HepG2 (cell line): ENCODE results near the gene ZMPSTE24. TPM values are rescaled to one million over a fixed set of nuclear protein-coding genes. Genes with fewer than 3 reads are reported as not detected.

Source experiments
- ARNT2 ChIP-seq: sonication (generic); formaldehyde crosslinking; IDR thresholded peaks from 2 replicates; pipeline ENCODE4 v1.8.0; 2022; ENCODE audit warnings: mild to moderate bottlenecking, low read depth, missing genetic modification reagents, moderate library complexity
- FOXA1 ChIP-seq, 2 experiments: fragments of 450-650 bp in 1 of 2; sonication (generic) in 1 of 2; formaldehyde crosslinking in 1 of 2; IDR thresholded peaks; 2 replicates each; pipeline versions ENCODE4 v1.4.0 to v1.6.1; 2016 to 2020; ENCODE audit warnings: missing genetic modification reagents in 1 of 2
- KLF6 ChIP-seq: IDR thresholded peaks from 2 replicates; pipeline ENCODE4 v1.8.0; 2016; ENCODE audit warnings: missing biosample characterization, missing genetic modification reagents
- MIXL1 ChIP-seq: IDR thresholded peaks from 2 replicates; pipeline ENCODE4 v1.6.1; 2016
- NFKB2 ChIP-seq: sonication (generic); formaldehyde crosslinking; IDR thresholded peaks from 2 replicates; pipeline ENCODE4 v1.4.0; 2020; ENCODE audit warnings: missing genetic modification reagents, borderline replicate concordance
- PAF1 ChIP-seq: IDR thresholded peaks from 2 replicates; pipeline ENCODE4 v1.6.1; 2016; ENCODE audit warnings: missing genetic modification reagents, missing compliant biosample characterization
- RAD51 ChIP-seq: fragments of 450-650 bp; IDR thresholded peaks from 2 replicates; pipeline ENCODE4 v1.6.1; 2016; ENCODE audit warnings: borderline replicate concordance
- RFXANK ChIP-seq: IDR thresholded peaks from 2 replicates; pipeline ENCODE4 v1.6.1; 2016
- TEAD2 ChIP-seq: sonication (generic); formaldehyde crosslinking; IDR thresholded peaks from 2 replicates; pipeline ENCODE4 v1.9.0; 2021; ENCODE audit warnings: missing genetic modification reagents
- TOPORS ChIP-seq: sonication (generic); formaldehyde crosslinking; IDR thresholded peaks from 2 replicates; pipeline ENCODE4 v1.8.0; 2023; ENCODE audit warnings: mild to moderate bottlenecking, missing genetic modification reagents
- XBP1 ChIP-seq: sonication (generic); formaldehyde crosslinking; IDR thresholded peaks from 2 replicates; pipeline ENCODE4 v1.5.0; 2020; ENCODE audit warnings: missing genetic modification reagents
- ZNF543 ChIP-seq: sonication (generic); formaldehyde crosslinking; IDR thresholded peaks from 2 replicates; pipeline ENCODE4 v1.4.0; 2020; ENCODE audit warnings: mild to moderate bottlenecking, missing genetic modification reagents
- ZNF552 ChIP-seq: sonication (generic); formaldehyde crosslinking; IDR thresholded peaks from 2 replicates; pipeline ENCODE4 v1.9.0; 2022; ENCODE audit warnings: missing genetic modification reagents, mild to moderate bottlenecking, borderline replicate concordance
- ZNF567 ChIP-seq: sonication (generic); formaldehyde crosslinking; IDR thresholded peaks from 2 replicates; pipeline ENCODE4 v1.8.1; 2023; ENCODE audit warnings: mild to moderate bottlenecking, missing genetic modification reagents, borderline replicate concordance
- ZNF670 ChIP-seq: sonication (generic); formaldehyde crosslinking; IDR thresholded peaks from 2 replicates; pipeline ENCODE4 v1.8.0; 2022; ENCODE audit warnings: mild to moderate bottlenecking, missing genetic modification reagents, borderline replicate concordance
- ZNF777 ChIP-seq: sonication (generic); formaldehyde crosslinking; IDR thresholded peaks from 2 replicates; pipeline ENCODE4 v1.4.0; 2020; ENCODE audit warnings: missing genetic modification reagents
- ZNF782 ChIP-seq: sonication (generic); formaldehyde crosslinking; IDR thresholded peaks from 2 replicates; pipeline ENCODE4 v1.4.0; 2020; ENCODE audit warnings: missing genetic modification reagents, mild to moderate bottlenecking, borderline replicate concordance
- ZSCAN22 ChIP-seq: sonication (generic); formaldehyde crosslinking; IDR thresholded peaks from 2 replicates; pipeline ENCODE4 v1.4.0; 2020; ENCODE audit warnings: mild to moderate bottlenecking, missing genetic modification reagents
- polyA plus RNA-seq, 8 experiments: library from polyadenylated mRNA; depleted of rRNA in 3 of 8; stranded (reverse) in 7 of 8; unstranded in 1 of 8; fragments of >200 nt; fragmentation: Illumina TruSeq in 4 of 8; extraction: Trizol in 4 of 8; gene quantifications; 2 replicates each; pipeline versions ENCODE4 v1.2.1 to v1.2.3, GENCODE V29; 2011 to 2016; ENCODE audit warnings: low read depth in 4 of 8, missing spikeins in 1 of 8, mixed read lengths in 1 of 8; ENCODE audit not compliant: insufficient read depth in 1 of 8
- total RNA-seq, 5 experiments: library from RNA; depleted of rRNA; stranded (reverse); fragments of >200 nt; fragmentation: Illumina TruSeq; extraction: Trizol; gene quantifications; 2 replicates each; pipeline ENCODE4 v1.2.3, GENCODE V29; 2016; ENCODE audit warnings: low read depth in 1 of 5
- TF ChIP-seq, protein P1 (sequence below): sonication (generic); formaldehyde crosslinking; IDR thresholded peaks from 2 replicates; pipeline ENCODE4 v1.8.1; 2023; ENCODE audit warnings: mild to moderate bottlenecking, missing genetic modification reagents
- TF ChIP-seq, protein P2 (sequence below): sonication (generic); formaldehyde crosslinking; IDR thresholded peaks from 2 replicates; pipeline ENCODE4 v1.8.1; 2023; ENCODE audit warnings: mild to moderate bottlenecking, moderate library complexity, missing genetic modification reagents
- TF ChIP-seq, protein P3 (sequence below): sonication (generic); formaldehyde crosslinking; IDR thresholded peaks from 2 replicates; pipeline ENCODE4 v1.4.0; 2020; ENCODE audit warnings: missing genetic modification reagents
- TF ChIP-seq, protein P4 (sequence below): sonication (generic); formaldehyde crosslinking; IDR thresholded peaks from 2 replicates; pipeline ENCODE4 v1.4.0; 2020; ENCODE audit warnings: missing genetic modification reagents
- TF ChIP-seq, protein P5 (sequence below): sonication (generic); formaldehyde crosslinking; conservative IDR thresholded peaks from 2 replicates; pipeline ENCODE4 v1.5.0; 2020; ENCODE audit warnings: missing genetic modification reagents
- TF ChIP-seq, protein P6 (sequence below): sonication (generic); formaldehyde crosslinking; IDR thresholded peaks from 2 replicates; pipeline ENCODE4 v1.4.0; 2020; ENCODE audit warnings: missing genetic modification reagents

Gene ZMPSTE24
- total and polyA plus RNA-seq, 2 of the 13 experiments (the other 11 are each of a cell fraction or from before 2014, with no cell fraction given) = 13.6 to 60.2 TPM

DNA sequence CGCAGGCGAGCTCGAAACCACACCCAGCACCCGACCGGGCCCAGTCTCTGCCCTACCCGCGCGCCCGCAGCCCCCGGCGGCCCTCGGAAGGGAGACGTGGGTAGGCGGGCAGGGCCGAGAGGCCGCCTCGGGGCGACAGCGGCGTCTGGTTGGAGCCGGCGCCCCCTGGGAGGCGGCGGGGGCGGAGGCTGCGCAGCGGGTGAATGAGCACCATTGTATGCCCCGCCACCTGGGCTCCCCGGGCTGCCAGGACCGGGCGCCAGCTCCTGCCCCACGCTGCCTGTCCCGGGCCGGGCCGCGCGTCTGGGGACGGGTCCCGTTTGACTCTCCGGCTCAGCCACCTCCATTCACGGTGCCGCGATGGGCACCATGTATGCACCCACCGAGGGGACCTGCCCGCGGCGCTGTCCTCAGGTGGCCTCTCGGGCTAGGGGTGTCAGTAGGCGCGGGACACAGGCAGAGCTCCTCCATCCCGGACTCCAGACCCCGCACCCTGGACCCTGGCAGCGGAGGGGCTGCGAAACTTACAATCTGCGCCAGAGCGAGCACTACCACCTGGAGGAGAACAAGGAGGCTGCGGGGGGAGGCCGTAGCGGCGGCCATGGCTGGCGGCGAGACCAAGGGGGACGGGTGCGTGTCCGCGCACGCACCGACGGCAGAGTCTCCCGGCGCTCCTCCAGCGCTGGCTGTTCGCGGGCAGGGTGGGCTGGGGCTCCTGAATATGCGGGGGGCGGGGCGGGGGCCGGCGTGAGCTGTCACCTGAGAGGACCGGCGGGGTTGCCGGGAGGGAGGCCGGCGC, 58.8 kb downstream of the ZMPSTE24 start, which contains the start of gene COL9A2 (continued):
- TF ChIP-seq, protein P1, sequence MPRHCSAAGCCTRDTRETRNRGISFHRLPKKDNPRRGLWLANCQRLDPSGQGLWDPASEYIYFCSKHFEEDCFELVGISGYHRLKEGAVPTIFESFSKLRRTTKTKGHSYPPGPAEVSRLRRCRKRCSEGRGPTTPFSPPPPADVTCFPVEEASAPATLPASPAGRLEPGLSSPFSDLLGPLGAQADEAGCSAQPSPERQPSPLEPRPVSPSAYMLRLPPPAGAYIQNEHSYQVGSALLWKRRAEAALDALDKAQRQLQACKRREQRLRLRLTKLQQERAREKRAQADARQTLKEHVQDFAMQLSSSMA (CRISPR knock-in tag) = 0 out of 2 replicates have a peak, but pooled peaks have one; percentile 46
- TF ChIP-seq NFKB2 (CRISPR knock-in tag) (no peak), ZNF543 (peak; percentile 44; the same call in 1 of the 2 replicates), XBP1 (CRISPR knock-in tag) (no peak), PAF1 (no peak), ZSCAN22 (CRISPR knock-in tag) (no peak), ZNF567 (CRISPR knock-in tag) (no peak), ARNT2 (CRISPR knock-in tag) (peak; percentile 83), TOPORS (no peak), TEAD2 (no peak), ZNF552 (CRISPR knock-in tag) (no peak), MIXL1 (CRISPR knock-in tag) (no peak), RAD51 (no peak), ZNF777 (CRISPR knock-in tag) (peak; percentile 92), KLF6 (CRISPR knock-in tag) (0 out of 2 replicates have a peak, but pooled peaks have one; percentile 20), ZNF782 (CRISPR knock-in tag) (no peak), ZNF670 (CRISPR knock-in tag) (peak; percentile 45; the same call in 1 of the 2 replicates), RFXANK (CRISPR knock-in tag) (no peak), FOXA1 (IDR thresholded peaks at IDR 0.05) (no peak), FOXA1 (CRISPR knock-in tag; IDR thresholded peaks at IDR 0.05) (no peak)
- TF ChIP-seq, protein P2, sequence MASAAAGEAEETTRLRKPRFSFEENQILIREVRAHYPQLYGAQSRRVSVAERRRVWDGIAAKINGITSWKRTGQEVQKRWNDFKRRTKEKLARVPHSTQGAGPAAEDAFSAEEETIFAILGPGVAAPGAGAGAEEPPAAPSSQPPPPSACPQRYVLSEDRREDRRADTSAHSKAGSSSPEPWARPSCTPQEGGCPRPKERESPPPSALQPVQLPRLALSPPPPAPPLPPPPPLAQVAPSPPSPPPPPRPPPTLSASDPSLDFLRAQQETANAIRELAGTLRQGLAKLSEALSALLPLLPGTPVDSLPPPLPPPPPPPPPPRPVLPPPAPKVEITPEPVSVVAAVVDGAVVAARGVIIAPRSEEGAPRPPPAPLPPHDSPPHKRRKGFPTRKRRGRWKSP (CRISPR knock-in tag) = peak; percentile 52; the same call in 1 of the 2 replicates
- TF ChIP-seq, protein P3, sequence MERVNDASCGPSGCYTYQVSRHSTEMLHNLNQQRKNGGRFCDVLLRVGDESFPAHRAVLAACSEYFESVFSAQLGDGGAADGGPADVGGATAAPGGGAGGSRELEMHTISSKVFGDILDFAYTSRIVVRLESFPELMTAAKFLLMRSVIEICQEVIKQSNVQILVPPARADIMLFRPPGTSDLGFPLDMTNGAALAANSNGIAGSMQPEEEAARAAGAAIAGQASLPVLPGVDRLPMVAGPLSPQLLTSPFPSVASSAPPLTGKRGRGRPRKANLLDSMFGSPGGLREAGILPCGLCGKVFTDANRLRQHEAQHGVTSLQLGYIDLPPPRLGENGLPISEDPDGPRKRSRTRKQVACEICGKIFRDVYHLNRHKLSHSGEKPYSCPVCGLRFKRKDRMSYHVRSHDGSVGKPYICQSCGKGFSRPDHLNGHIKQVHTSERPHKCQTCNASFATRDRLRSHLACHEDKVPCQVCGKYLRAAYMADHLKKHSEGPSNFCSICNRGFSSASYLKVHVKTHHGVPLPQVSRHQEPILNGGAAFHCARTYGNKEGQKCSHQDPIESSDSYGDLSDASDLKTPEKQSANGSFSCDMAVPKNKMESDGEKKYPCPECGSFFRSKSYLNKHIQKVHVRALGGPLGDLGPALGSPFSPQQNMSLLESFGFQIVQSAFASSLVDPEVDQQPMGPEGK (CRISPR knock-in tag) = peak; percentile 73
- TF ChIP-seq, protein P4, sequence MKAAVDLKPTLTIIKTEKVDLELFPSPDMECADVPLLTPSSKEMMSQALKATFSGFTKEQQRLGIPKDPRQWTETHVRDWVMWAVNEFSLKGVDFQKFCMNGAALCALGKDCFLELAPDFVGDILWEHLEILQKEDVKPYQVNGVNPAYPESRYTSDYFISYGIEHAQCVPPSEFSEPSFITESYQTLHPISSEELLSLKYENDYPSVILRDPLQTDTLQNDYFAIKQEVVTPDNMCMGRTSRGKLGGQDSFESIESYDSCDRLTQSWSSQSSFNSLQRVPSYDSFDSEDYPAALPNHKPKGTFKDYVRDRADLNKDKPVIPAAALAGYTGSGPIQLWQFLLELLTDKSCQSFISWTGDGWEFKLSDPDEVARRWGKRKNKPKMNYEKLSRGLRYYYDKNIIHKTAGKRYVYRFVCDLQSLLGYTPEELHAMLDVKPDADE = no peak
- TF ChIP-seq, protein P5, sequence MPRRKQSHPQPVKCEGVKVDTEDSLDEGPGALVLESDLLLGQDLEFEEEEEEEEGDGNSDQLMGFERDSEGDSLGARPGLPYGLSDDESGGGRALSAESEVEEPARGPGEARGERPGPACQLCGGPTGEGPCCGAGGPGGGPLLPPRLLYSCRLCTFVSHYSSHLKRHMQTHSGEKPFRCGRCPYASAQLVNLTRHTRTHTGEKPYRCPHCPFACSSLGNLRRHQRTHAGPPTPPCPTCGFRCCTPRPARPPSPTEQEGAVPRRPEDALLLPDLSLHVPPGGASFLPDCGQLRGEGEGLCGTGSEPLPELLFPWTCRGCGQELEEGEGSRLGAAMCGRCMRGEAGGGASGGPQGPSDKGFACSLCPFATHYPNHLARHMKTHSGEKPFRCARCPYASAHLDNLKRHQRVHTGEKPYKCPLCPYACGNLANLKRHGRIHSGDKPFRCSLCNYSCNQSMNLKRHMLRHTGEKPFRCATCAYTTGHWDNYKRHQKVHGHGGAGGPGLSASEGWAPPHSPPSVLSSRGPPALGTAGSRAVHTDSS (CRISPR knock-in tag) = no peak
- TF ChIP-seq, protein P6, sequence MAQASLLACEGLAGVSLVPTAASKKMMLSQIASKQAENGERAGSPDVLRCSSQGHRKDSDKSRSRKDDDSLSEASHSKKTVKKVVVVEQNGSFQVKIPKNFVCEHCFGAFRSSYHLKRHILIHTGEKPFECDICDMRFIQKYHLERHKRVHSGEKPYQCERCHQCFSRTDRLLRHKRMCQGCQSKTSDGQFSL (CRISPR knock-in tag) = no peak
